Activated CD4-positive, alpha-beta T cell treated with anti-CD3 and anti-CD28 coated beads, Interleukin-2, amount 50 U/mL, for 16 hours (primary cell): ENCODE data around the gene GALNT6.

Experiments
- DNase-seq: peaks from one replicate; pipeline ENCODE4 v3.0.0-alpha.2; 2020

Gene GALNT6

DNA sequence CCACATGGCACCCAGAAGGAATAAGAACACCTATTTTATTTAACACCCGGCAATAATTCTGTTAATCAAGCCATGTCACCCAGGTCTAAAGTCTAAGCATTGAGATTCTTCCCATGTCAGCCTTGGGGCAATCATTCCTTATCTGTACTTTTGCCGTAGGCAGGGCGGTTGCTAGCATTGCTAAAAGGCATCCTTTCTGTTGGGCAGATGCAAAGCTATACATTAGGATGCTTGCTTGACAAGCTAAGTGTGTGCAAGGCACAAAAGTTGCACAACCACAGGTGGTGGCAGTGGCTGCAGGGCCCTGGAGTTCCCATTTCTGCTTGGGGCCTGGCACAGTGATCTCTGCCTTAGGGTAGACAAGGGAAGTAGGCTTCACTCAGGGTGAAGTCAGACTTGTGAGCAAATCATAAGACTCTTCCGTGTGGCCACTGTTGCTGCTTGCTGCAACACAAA lies 12.5 kb upstream of the GALNT6 start:
- DNase-seq: no peak

DNA sequence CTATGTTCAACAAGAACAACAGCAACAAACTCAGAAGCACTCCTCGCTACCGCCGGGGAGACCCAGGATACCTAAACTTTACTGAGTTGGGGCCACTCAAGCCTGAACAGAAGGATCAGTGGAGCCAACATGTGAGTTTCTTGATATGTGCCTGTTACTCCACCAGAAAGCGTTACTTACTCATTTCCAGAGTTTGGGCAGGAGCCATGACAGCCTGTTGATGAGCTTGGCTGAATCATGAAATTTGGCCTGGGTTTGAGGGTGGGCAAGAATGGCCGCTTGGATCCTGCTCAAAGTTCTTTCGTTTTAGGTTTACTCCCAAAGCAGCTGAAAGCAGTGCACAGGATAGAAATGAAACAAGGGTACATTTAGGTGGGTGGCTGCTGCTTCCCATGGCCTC lies 12.0 kb upstream of the GALNT6 start:
- no peak for DNase-seq

DNA sequence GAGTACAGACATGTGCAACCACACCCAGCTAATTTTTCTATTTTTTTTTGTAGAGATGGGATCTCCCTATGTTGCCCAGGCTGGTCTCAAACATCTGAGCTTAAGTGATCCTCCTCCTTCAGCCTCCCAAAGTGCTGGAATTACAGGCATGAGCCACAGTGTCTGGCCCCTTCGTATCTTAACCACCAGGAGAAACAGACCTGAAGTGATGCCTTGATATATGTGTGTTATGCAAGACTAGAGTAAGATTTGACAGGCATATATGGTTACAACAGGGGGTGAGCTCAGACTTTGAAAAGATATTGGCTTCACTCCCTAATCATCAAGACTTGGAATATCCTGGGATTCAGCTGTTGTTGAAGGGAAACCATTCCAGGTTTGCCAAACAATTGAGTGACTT lies 10.7 kb upstream of the GALNT6 start:
- DNase-seq: no peak

- DNase-seq: no peak
Measured at GRCh38 chr12:51401486-51401885, 10.3 kb upstream of the GALNT6 start.

GRCh38 chr12:51401020-51401419 lies 9.8 kb upstream of the GALNT6 start:
- DNase-seq: no peak

DNA sequence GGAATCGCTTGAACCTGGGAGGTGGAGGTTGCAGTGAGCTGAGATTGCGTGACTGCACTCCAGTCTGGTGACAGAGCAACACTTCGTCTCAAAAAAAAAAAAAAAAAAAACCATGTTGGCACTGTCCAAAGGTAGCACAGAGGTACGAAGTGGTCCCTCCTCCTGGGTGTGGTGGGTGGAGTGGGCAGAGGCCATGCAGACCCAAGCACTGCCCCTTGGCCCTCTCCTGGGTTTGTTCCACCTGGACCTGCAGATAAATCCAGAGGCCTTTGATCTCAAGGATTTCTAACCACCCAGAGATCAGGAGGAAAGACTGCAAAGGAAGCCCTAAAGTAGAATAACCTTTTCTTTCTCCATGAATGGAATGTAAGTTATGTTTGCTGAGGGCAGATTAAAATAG lies 8.7 kb upstream of the GALNT6 start:
- no peak for DNase-seq

DNA sequence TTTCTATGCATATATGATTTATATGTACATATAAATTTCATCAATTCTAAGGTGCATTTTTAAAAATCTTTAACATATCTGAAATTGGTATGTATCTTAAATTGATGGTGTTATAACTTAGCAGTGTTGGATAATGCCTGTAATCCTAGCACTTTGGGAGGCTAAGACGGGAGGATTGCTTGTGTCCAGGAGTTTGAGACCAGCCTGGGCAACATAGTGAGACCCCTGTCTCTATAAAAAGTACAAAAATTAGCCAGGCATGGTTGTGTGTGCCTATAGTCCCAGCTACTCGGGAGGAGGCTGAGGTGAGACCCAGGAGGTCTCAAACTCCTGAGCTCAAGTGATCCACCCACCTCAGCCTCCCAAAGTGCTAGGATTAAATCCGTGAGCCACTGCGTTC lies 6.5 kb upstream of the GALNT6 start:
- no peak for DNase-seq

- DNase-seq: peak; percentile 64
Measured at GRCh38 chr12:51395283-51396230, 4.4 kb upstream of the GALNT6 start.

- DNase-seq: peak; percentile 75
Measured at GRCh38 chr12:51393676-51394545, 2.7 kb upstream of the GALNT6 start.

- no peak for DNase-seq
Measured at GRCh38 chr12:51392556-51393237, 1.5 kb upstream of the GALNT6 start.

DNA sequence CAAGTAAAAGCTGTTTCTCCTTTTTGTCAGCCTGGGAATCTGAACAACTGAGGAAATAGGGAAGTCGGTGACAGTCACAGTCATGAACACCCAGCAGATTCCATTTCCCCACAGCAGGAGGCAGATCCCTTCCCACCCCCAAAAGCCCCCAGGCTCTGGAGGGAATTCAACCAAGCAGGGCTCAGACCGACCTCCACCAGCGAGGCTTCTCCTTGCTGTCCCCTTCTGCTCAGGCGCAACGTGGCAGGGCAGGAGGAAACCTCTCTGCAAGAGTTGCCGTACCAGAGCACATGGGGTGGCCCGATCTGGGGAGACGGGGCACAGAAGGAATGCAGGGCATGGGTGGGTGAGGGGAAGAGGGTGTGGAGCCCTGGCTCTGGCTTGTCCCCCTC lies 319 bp downstream of the GALNT6 start:
- DNase-seq: no peak

DNA sequence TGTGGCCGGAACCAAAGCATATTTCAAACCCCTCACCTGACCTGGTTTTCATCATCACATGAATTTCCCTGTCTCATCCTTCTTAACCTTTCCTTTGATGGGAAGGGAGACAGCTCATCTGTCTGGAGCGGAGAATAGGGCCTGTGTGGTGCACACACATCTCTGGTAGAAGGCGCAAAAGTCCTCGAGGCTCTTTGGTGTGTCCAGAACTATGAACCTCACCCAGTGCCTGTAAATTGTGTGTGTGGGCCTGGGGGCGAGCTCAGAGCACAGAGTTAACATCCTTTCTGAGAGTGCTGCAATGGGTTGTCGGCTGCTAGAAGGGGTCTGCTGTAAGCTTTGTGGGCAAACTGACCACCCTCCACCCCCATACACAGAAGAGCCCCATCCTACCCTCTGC lies 749 bp downstream of the GALNT6 start:
- no peak for DNase-seq

DNA sequence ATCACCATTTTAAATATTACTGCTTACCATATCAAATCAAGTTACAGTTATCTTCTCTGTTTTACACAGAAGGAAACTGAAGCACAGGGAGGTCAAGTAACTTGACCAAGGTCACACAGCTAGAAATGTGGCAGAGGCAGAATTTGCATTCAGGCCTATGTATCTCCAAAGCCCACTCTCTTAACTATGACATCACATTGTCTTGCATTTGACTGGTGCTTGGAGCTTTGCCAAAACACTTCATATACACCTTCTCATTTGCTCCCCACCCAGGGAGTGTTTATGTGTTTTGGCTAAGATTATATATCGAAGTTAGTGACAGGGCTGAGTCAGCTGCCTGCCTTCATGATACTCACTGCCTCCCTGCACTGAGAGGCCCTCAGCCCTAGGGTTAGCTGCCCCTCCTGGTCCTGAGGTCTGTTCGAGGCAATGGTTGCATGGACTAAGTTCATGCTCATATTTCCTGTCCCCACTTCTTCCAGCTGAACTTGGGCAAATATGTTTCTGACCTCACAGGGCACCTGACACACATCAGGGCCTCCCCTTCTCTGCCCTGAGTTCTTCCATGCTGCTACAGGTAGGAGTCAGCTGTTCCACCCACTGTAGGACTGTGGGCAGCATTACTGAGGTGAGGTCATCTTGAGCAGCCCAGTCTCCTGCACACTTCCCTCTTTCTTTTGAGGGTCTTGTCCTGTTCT lies 1.8 kb downstream of the GALNT6 start:
- no peak for DNase-seq

GRCh38 chr12:51388846-51389245 lies 2.4 kb downstream of the GALNT6 start:
- no peak for DNase-seq

DNA sequence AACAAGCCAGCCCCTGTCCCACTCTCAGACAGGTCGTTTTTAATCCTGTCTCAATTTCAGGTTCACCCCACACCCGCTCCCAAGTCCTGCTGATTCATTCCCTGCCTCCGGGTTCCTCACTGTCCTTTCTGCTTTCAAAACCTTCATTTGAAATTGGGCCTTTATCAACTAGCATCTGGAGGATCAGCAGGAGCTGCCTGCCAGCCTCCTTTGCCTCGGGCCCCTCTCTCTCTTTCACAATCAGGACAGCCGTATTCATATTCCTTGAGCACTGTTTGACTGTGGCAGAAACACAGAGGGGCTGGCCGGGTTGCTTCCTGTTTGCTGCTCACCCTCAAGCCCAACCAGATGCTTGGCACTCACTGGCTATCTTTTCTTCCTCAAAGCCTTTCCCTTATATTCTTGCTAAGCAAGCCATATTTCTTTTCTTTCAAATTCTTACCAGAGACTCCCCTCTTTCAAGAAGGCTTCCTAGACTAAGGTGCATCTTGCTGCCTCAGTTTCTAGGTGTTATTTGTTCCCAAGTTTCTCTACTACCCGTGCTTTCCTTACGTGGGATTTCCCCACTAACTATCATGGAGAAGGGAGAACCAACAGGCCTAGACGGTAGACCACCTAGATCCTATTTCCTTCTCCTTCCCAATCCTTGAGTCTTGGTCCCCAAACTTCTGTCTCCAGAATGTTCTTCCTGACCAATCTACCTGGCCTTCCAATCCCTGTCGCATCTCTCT lies 3.0 kb downstream of the GALNT6 start:
- DNase-seq: no peak

GRCh38 chr12:51386351-51386750 lies 4.9 kb downstream of the GALNT6 start:
- no peak for DNase-seq

DNA sequence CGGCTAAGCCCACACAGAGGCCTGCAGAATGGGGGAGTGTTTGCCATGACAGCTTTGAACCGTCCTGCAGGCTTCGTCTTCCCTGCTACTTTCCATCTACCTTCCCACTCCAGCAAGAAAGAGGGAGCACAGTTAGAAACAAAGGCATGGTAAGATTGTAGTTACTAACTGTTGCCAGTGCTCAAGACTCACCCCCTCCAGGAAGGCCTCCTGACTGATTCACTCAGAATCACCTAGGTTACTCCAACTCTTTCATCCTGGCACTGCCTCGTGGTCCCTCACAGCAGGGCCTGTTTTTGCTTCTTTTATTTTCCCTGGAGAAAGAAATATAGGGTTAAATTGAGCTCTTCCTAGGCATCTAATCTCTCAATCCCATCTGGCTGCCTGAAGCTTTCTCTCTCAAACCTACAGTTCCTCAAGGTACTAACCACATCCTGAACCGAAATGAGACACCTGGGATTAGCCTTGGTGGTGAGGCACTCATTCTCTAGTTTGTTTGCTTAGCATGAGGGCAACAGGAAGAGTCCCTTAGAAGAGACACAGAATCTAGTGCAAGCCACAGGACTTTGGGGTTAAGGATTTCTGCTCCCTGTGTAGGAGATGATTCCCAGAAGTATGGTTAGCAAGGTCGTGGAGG lies 7.8 kb downstream of the GALNT6 start:
- DNase-seq: no peak

DNA sequence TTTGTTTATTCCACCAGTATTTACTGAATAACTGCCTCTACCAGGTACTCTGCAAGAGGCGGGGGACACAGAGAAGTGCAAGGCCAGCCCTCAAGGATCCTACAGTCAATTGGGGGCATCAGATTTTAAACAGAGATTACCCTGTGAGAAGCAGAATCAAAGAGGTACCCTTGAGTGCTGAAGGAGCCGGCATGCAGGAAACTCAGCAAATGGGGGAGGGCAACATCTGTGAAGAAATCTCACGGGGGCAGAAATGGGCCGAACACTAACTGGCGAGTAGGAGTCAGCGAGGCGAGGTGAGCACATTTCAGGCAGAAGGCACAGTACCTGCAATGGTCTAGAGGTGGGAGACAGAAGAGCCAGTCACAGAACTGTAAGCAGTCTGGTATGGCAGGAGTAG lies 9.0 kb downstream of the GALNT6 start:
- DNase-seq: no peak

DNA sequence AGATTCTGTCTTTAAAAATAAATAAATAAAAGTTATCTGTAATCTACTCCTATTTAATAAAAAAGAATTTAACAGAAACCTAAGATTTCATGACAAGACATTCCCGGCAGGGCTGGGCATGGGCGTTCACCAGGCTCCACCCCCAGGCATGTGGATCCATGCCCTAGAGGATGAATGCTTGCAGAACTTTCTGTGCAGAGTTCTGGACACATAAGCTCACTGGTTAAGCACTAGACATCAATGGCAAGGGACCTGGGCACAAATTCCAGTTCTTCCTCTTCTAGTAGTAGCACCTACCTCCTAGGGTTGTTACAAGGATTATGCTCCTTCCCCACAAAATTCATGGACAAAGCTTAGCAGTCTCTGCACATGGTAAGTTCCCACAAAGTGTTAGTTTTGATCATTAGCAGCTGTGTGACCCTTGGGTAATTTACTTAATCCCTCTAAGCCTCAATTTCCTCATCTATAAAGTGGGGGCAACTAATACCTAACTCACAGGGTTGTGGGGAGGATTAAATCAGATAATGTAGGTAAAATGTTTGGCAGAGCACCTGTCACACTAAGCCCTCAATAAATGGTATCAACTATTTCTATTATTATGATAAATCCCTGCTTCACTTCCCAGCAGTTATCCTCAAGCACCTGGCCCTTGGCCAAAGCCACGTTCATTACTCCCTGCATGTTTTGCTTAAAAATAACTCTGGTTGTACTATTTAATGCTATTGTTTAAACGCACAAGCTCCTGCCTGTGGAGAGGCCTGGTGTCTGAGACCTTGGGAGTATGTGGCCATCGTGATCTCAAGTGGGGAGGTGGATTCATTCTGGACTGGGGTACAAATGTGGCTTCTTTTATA lies 9.8 kb downstream of the GALNT6 start:
- DNase-seq: no peak

GRCh38 chr12:51379571-51379970 lies 11.6 kb downstream of the GALNT6 start:
- no peak for DNase-seq
